Measurements from ENCODE around the gene MEAK7. TPM values are rescaled to one million over a fixed set of nuclear protein-coding genes. Genes with fewer than 3 reads are reported as not detected.

The MEAK7 gene
- total RNA-seq, 1 experiment from 2014 or later: 19.2 TPM

DNA sequence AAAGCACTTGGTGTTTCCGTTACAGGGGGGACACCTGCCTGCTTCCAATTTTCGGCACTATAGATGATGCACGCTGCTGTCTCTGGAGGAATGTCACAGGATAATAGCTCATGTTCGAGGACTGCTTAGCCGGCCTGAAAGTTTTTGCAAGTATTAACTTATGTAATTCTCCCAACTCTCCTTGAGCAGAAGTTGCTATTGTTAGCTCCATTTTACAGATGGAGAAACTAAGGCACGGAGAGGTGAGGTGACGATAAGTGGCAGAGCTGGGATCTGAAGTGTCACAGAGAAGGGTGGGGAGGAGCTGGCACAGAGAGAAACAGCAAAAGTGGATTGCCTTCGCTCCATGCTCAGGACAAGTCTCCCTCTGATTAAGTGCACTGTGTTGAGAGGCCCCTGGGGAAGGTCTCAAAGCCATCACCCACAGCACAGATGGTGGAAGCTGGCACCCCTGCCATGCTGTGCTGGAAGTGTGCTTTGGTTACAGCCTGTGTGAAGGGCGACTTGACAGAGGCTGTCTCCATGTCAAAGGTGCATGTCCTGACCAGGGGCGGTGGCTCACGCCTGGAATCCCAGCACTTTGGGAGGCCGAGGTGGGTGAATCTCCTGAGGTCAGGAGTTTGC lies 40.8 kb upstream of the MEAK7 start:
- CTCF ChIA-PET: no interaction called here
- H3K4me3 ChIP-seq (ENCODE audit: low read length): no peak overlapping the region
- POLR2A ChIA-PET (ENCODE audit: unreplicated experiment): no interaction called here
- H3K4me2 ChIP-seq (ENCODE audit: low read length): no peak overlapping the region
- no peak overlapping the region for H3K9ac ChIP-seq (ENCODE audit: low read length)
- no TSS peak for BruUV-seq (replicated peaks)
- ATAC-seq (no peak), DNase-seq (no peak)
- H3K4me1 ChIP-seq (ENCODE audit: insufficient read depth, low read length): no peaks in the 10 kb centered on the region
- intact Hi-C loops (cut with micrococcal nuclease): no loop called here
- TF ChIP-seq, protein P1, sequence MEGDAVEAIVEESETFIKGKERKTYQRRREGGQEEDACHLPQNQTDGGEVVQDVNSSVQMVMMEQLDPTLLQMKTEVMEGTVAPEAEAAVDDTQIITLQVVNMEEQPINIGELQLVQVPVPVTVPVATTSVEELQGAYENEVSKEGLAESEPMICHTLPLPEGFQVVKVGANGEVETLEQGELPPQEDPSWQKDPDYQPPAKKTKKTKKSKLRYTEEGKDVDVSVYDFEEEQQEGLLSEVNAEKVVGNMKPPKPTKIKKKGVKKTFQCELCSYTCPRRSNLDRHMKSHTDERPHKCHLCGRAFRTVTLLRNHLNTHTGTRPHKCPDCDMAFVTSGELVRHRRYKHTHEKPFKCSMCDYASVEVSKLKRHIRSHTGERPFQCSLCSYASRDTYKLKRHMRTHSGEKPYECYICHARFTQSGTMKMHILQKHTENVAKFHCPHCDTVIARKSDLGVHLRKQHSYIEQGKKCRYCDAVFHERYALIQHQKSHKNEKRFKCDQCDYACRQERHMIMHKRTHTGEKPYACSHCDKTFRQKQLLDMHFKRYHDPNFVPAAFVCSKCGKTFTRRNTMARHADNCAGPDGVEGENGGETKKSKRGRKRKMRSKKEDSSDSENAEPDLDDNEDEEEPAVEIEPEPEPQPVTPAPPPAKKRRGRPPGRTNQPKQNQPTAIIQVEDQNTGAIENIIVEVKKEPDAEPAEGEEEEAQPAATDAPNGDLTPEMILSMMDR (conservative IDR thresholded peaks at IDR 0.05; ENCODE audit: low read depth, low read length): no peak
- TF ChIP-seq EZH2phosphoT487 (IDR thresholded peaks at IDR 0.05; ENCODE audit: borderline replicate concordance, low read length) (no peak), EZH2 (IDR thresholded peaks at IDR 0.05; ENCODE audit: low read length, unreplicated experiment) (no peak)
- no peaks in the 10 kb centered on the region for H3K9me2 ChIP-seq (replicated peaks; ENCODE audit: low read length)
- H3K36me3 ChIP-seq (ENCODE audit: low read depth, low read length): no peaks in the 10 kb centered on the region
- H2AFZ ChIP-seq (ENCODE audit: low read length): no peak overlapping the region
- H3K79me2 ChIP-seq (ENCODE audit: low read length): no peaks in the 10 kb centered on the region
- H3K27me3 ChIP-seq (ENCODE audit: low read length): no peaks in the 10 kb centered on the region
- H3K9me3 ChIP-seq (ENCODE audit: low read length): no peaks in the 10 kb centered on the region
- H4K20me1 ChIP-seq (ENCODE audit: low read length): no peaks in the 10 kb centered on the region
- H3F3A ChIP-seq (ENCODE audit: low read length, unreplicated experiment): no peaks in the 10 kb centered on the region
- no peak overlapping the region for H3K27ac ChIP-seq (ENCODE audit: low read length)

DNA sequence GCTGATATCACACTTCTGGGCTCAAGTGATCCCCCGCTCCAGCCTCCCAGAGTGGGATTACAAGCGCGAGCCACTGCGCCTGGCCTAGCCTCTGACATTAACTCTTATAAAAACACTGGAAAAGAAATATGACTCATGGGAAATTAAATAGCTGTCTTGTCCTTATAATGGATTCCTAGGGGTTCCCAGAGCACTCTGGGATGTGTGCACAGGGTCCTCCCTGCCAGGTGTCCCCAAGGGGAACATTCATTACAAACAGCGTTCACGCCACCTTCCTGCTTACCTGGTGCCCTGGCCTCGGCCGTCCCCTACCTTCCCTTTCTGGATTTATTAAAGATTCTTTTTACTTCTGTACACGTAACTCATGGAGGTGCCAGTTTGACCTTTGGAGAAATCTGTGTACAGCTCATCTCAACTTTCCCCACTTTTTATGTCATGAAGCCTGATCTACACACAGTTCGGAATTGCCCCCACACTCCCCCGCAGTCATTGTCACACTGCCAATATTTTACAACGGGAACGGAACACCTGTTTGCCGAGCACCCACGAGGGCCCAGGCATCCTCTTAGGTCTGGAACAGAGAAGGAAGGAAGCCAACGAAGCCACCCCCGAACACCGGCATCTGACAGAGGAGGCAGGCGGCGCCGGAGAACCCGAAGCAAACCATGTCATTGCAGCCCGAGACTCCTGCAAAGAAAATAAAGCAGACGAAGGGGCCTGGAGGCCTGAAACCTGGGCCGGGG lies 39.7 kb upstream of the MEAK7 start:
- Histone ChIP-seq H3K4me2 (ENCODE audit: low read length) (no peak overlapping the region), H2AFZ (ENCODE audit: low read length) (no peak overlapping the region), H3K4me3 (ENCODE audit: low read length) (no peak overlapping the region), H4K20me1 (ENCODE audit: low read length) (no peaks in the 10 kb centered on the region), H3K27ac (ENCODE audit: low read length) (no peak overlapping the region), H3K9ac (ENCODE audit: low read length) (no peak overlapping the region), H3K79me2 (ENCODE audit: low read length) (no peaks in the 10 kb centered on the region), H3K27me3 (ENCODE audit: low read length) (no peaks in the 10 kb centered on the region), H3K9me2 (replicated peaks; ENCODE audit: low read length) (no peaks in the 10 kb centered on the region), H3F3A (ENCODE audit: low read length, unreplicated experiment) (no peaks in the 10 kb centered on the region), H3K9me3 (ENCODE audit: low read length) (no peaks in the 10 kb centered on the region), H3K4me1 (ENCODE audit: insufficient read depth, low read length) (no peaks in the 10 kb centered on the region), H3K36me3 (ENCODE audit: low read depth, low read length) (no peaks in the 10 kb centered on the region)
- ATAC-seq (no peak), DNase-seq (no peak)
- intact Hi-C loops (cut with micrococcal nuclease): no loop called here
- POLR2A ChIA-PET (ENCODE audit: unreplicated experiment): no interaction called here
- CTCF ChIA-PET: no interaction called here
- TF ChIP-seq EZH2phosphoT487 (IDR thresholded peaks at IDR 0.05; ENCODE audit: borderline replicate concordance, low read length): no peak
- TF ChIP-seq, protein P1 (conservative IDR thresholded peaks at IDR 0.05; ENCODE audit: low read depth, low read length): no peak
- no peak for TF ChIP-seq EZH2 (IDR thresholded peaks at IDR 0.05; ENCODE audit: low read length, unreplicated experiment)
- BruUV-seq (replicated peaks): no TSS peak

DNA sequence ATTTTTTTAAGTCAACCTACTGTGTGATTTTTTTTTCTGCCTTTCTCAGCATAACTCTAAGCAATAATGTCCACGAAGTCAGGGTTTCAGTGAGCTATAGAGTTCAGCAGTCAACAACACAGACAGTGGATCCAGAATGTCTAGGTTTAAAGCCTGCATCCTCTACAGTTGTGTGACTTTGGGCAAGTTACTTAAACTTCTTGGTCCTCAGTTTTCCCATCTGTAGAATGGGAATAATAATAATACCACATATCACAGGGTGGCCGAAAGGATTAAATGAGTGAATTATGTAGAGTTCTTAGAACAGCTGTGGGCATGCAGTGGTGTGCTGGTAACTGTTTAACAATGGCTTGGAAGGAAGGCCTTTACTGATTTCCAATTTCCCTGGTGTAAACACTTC lies 38.8 kb upstream of the MEAK7 start:
- CTCF ChIA-PET: no interaction called here

More for the DNA sequence above, 38.8 kb upstream of the MEAK7 start:
- intact Hi-C loops (cut with micrococcal nuclease): no loop called here
- Histone ChIP-seq H4K20me1 (ENCODE audit: low read length) (no peaks in the 10 kb centered on the region), H3K4me1 (ENCODE audit: insufficient read depth, low read length) (no peaks in the 10 kb centered on the region), H3K4me3 (ENCODE audit: low read length) (no peak overlapping the region), H3K4me2 (ENCODE audit: low read length) (no peak overlapping the region), H3K27me3 (ENCODE audit: low read length) (no peaks in the 10 kb centered on the region), H3K27ac (ENCODE audit: low read length) (no peak overlapping the region), H3F3A (ENCODE audit: low read length, unreplicated experiment) (no peaks in the 10 kb centered on the region), H3K9ac (ENCODE audit: low read length) (no peak overlapping the region), H3K79me2 (ENCODE audit: low read length) (no peaks in the 10 kb centered on the region), H2AFZ (ENCODE audit: low read length) (no peak overlapping the region), H3K36me3 (ENCODE audit: low read depth, low read length) (no peaks in the 10 kb centered on the region), H3K9me2 (replicated peaks; ENCODE audit: low read length) (no peaks in the 10 kb centered on the region), H3K9me3 (ENCODE audit: low read length) (no peaks in the 10 kb centered on the region)
- BruUV-seq (replicated peaks): no TSS peak
- TF ChIP-seq EZH2phosphoT487 (IDR thresholded peaks at IDR 0.05; ENCODE audit: borderline replicate concordance, low read length): no peak
- no peak for TF ChIP-seq EZH2 (IDR thresholded peaks at IDR 0.05; ENCODE audit: low read length, unreplicated experiment)
- TF ChIP-seq, protein P1 (conservative IDR thresholded peaks at IDR 0.05; ENCODE audit: low read depth, low read length): no peak
- ATAC-seq (no peak), DNase-seq (no peak)
- POLR2A ChIA-PET (ENCODE audit: unreplicated experiment): no interaction called here
